Neuron (in vitro differentiated cells): ENCODE measurements around the gene NSF.
"Not testable (repeated sequence)": the region's sequence is repeated elsewhere in the genome, so short reads cannot be mapped to it uniquely, and the experiment has no call there.

Experiments used
- H2AFZ ChIP-seq: one replicate; pipeline ENCODE4 v1.6.1; 2013; ENCODE audit warnings: low read depth, mild to moderate bottlenecking, inconsistent platforms, low read length, moderate library complexity
- H3K27me3 ChIP-seq: one replicate; pipeline ENCODE4 v1.6.1; 2013; ENCODE audit warnings: low read length; ENCODE audit not compliant: insufficient read depth
- H3K36me3 ChIP-seq: one replicate; pipeline ENCODE4 v1.6.1; 2013; ENCODE audit warnings: low read length; ENCODE audit not compliant: insufficient read depth
- H3K4me1 ChIP-seq: one replicate; pipeline ENCODE4 v1.6.1; 2013; ENCODE audit warnings: low read length; ENCODE audit not compliant: insufficient read depth
- H3K4me3 ChIP-seq: 2 replicates; pipeline ENCODE4 v1.5.1; 2013; ENCODE audit warnings: mild to moderate bottlenecking, low read length, moderate library complexity
- H3K9me3 ChIP-seq: one replicate; pipeline ENCODE4 v1.6.1; 2013; ENCODE audit warnings: low read length

Gene NSF

GRCh38 chr17:46787478-46787877 is 197.0 kb downstream of the NSF start:
- Histone ChIP-seq H3K27me3 (no peaks in the 10 kb centered on the region), H3K4me3 (no peak overlapping the region), H3K9me3 (peaks cover 2% of the 10 kb centered on the region), H3K4me1 (peaks cover 6% of the 10 kb centered on the region), H2AFZ (no peak overlapping the region), H3K36me3 (peaks cover 3% of the 10 kb centered on the region)

- peaks cover 6% of the 10 kb centered on the region for H3K4me1 ChIP-seq
- peaks cover 2% of the 10 kb centered on the region for H3K9me3 ChIP-seq
- no peaks in the 10 kb centered on the region for H3K27me3 ChIP-seq
- H3K4me3 ChIP-seq = no peak overlapping the region
- no peak overlapping the region for H2AFZ ChIP-seq
- no peaks in the 10 kb centered on the region for H3K36me3 ChIP-seq
Observed at GRCh38 chr17:46788300-46788699, 197.8 kb downstream of the NSF start.

DNA sequence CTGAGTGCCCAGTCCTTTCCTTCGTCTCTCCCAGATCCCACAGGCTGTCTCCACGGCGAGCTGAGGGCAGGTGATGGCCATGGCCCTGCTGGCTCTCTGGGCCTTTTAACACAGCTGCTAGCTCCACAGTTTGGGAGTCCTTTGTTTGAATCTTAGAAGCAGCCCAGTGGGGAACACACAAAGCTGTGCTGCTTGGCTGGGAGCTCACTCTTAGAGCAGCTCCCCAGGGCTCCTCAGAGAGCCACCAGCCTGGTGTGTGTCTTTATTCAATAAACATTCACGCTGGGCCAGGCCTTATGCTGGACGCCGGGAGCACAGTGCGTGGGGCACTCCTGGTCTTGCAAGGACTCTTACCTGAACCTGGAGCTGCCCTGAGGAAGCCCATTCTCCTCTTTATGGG is 198.3 kb downstream of the NSF start:
- H3K36me3 ChIP-seq = no peaks in the 10 kb centered on the region
- peaks cover 6% of the 10 kb centered on the region for H3K4me1 ChIP-seq
- H2AFZ ChIP-seq = no peak overlapping the region
- peaks cover 2% of the 10 kb centered on the region for H3K9me3 ChIP-seq
- no peak overlapping the region for H3K4me3 ChIP-seq
- H3K27me3 ChIP-seq = no peaks in the 10 kb centered on the region

DNA sequence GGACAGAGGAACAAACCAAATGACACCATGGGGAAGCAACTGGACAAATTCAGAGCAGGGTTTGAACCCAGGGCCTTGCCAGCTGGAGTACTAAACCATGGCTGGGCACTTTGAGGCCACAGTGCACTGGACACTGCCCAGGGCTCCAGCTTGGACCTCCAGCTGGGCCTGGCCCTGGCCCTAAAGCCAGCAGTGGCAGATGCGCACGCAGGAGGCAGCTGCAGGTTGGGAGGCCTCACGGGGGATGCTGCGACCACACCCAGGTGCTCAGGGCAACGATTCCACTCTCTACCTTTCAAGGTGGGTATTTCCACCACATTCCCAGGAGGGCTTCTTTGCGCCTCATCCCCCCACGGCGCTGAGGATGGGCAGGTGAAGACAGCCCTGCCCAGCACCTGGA is 199.1 kb downstream of the NSF start:
- Histone ChIP-seq H3K9me3 (peaks cover 2% of the 10 kb centered on the region), H3K27me3 (no peaks in the 10 kb centered on the region), H3K36me3 (no peaks in the 10 kb centered on the region), H3K4me1 (peaks cover 6% of the 10 kb centered on the region), H3K4me3 (no peak overlapping the region), H2AFZ (no peak overlapping the region)

DNA sequence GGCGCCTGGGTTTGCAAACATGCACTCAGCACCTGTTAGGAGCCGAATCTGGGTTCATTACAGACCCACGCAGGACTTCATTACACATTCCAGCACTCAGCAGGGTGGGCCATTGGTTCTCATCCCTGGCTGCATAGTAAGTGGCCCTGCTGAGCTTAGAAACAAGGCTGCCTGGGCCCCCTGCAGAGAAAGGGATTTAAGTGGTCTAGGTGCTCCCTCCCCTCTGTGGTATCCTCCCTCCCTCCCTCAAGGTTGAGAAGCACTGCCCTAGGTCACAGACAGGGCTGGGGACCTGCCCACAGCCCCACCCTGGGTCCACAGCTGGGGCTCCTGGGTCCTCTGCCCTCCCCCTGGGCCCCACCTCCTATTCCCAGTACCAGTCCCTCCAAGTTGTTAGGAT is 199.7 kb downstream of the NSF start:
- Histone ChIP-seq H3K27me3 (no peaks in the 10 kb centered on the region), H3K36me3 (no peaks in the 10 kb centered on the region), H3K4me3 (no peak overlapping the region), H3K9me3 (peaks cover 2% of the 10 kb centered on the region), H3K4me1 (peaks cover 6% of the 10 kb centered on the region), H2AFZ (no peak overlapping the region)

- Histone ChIP-seq H3K4me1 (peaks cover 6% of the 10 kb centered on the region), H3K4me3 (no peak overlapping the region), H3K9me3 (peaks cover 2% of the 10 kb centered on the region), H3K36me3 (no peaks in the 10 kb centered on the region), H3K27me3 (no peaks in the 10 kb centered on the region), H2AFZ (no peak overlapping the region)
Observed at GRCh38 chr17:46791531-46791930, 201.1 kb downstream of the NSF start.

DNA sequence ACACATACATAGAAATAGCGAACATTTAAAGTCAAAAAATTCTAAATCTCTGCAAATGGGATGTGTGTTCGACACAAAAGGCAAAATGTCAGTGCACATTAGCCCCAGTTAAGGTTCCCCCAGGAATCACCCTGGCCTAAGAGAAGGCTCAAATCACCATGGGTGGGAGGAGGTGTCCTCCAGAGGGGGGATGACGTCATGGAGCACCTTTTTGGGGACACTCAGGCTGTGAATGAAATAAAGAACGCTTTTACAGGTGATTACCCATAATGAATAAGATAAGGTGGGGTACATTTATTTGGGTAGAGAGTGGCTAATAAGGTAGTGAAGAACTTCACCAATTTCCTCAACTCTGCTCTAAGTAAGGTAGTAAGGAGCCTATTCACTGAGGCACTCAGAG is 201.6 kb downstream of the NSF start:
- Histone ChIP-seq H3K27me3 (no peaks in the 10 kb centered on the region), H3K9me3 (peaks cover 2% of the 10 kb centered on the region), H3K36me3 (no peaks in the 10 kb centered on the region), H2AFZ (no peak overlapping the region), H3K4me1 (peaks cover 6% of the 10 kb centered on the region), H3K4me3 (no peak overlapping the region)

DNA sequence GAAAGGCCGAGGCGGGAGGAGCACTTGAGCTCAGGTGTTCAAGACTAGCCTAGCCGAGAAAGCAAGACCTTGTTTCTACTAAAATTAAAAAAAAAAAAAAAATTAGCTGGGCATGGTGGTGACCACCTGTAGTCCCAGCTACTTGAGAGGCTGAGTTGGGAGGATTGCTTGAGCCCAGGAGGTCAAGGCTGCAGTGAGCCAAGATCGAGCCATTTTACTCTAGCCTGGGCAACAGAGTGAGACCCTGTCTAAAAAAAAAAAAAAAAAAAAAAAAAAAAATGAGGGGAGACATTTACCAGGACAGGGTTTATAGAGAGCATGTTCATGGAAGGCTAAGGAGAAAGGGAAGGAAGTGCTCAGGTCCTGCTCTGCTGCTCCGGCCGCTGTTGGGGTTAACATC is 202.6 kb downstream of the NSF start:
- H3K9me3 ChIP-seq, H3K4me3 ChIP-seq, H2AFZ ChIP-seq, H3K27me3 ChIP-seq, H3K36me3 ChIP-seq, H3K4me1 ChIP-seq: not testable (repeated sequence)

DNA sequence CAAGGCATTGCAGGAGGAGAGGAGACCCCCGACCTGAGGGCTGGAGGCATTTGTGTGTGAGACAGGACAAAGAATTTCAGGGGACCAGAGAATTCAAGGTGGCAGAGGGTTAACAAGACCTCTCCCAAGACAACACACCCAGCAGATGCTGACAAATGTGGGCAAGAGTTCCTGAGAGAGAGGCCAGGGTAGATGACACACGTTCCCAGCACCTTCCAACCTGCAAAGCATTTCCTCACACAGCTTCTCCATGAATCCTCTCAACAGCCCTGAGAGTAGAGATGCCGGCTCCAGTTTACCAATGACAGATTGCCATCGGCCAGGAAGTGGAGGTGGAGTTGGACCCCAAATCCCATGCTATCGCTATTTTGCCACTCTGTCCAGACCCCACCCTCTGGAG is 203.1 kb downstream of the NSF start:
- Histone ChIP-seq H2AFZ (no peak overlapping the region), H3K9me3 (peaks cover 2% of the 10 kb centered on the region), H3K36me3 (no peaks in the 10 kb centered on the region), H3K27me3 (no peaks in the 10 kb centered on the region), H3K4me1 (peaks cover 6% of the 10 kb centered on the region), H3K4me3 (no peak overlapping the region)

GRCh38 chr17:46794318-46794717 is 203.8 kb downstream of the NSF start:
- no peak overlapping the region for H3K4me3 ChIP-seq
- peaks cover 2% of the 10 kb centered on the region for H3K9me3 ChIP-seq
- no peaks in the 10 kb centered on the region for H3K36me3 ChIP-seq
- no peaks in the 10 kb centered on the region for H3K27me3 ChIP-seq
- H2AFZ ChIP-seq = no peak overlapping the region
- H3K4me1 ChIP-seq = no peaks in the 10 kb centered on the region

- no peak overlapping the region for H3K4me3 ChIP-seq
- H3K9me3 ChIP-seq = no peaks in the 10 kb centered on the region
- H3K4me1 ChIP-seq = no peaks in the 10 kb centered on the region
- H3K36me3 ChIP-seq = no peaks in the 10 kb centered on the region
- H3K27me3 ChIP-seq = no peaks in the 10 kb centered on the region
- H2AFZ ChIP-seq = no peak overlapping the region
Observed at GRCh38 chr17:46795379-46795952, 205.0 kb downstream of the NSF start.

DNA sequence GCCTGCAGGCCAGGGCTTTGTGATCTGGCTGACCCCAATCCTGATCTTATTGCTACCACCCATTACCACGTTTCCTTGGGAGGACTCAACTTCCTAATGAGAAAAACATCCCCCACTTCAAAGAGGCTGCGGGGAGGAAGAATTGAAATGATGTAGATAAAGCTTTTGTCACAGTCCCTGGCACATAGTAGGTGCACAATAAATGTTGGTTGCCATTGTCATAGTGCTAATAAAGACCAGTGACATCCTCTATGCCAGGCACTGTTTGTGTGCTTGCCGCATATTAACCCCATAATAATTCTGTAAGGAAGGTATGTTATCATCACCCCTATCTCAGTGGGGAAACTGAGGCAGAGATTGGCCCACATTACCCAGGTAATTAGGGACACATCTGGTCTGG is 205.6 kb downstream of the NSF start:
- no peak overlapping the region for H3K4me3 ChIP-seq
- H2AFZ ChIP-seq = no peak overlapping the region
- H3K9me3 ChIP-seq = no peaks in the 10 kb centered on the region
- no peaks in the 10 kb centered on the region for H3K27me3 ChIP-seq
- peaks cover 4% of the 10 kb centered on the region for H3K36me3 ChIP-seq
- no peaks in the 10 kb centered on the region for H3K4me1 ChIP-seq

DNA sequence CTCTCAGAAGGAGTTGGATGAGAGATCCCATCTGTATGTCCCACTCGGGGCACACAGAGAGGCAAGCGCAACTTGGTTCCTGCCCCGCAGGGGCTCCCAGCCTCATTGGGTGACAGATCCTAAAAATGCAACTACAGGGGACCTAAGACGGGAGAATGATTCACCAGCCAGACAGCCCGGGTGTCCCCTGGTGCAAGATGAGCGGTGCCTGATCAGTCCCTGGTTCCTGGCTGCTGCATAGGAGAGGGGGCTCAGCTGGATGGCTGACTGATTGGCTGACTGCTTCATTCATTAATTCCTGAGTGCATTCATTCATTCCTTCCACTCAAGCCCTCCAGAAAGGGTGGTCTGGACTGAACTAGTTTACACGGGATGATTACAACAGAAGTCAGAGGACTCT is 206.1 kb downstream of the NSF start:
- Histone ChIP-seq H2AFZ (no peak overlapping the region), H3K9me3 (peaks cover under 1% of the 10 kb centered on the region), H3K27me3 (no peaks in the 10 kb centered on the region), H3K4me3 (no peak overlapping the region), H3K4me1 (no peaks in the 10 kb centered on the region), H3K36me3 (peaks cover 4% of the 10 kb centered on the region)

- Histone ChIP-seq H2AFZ (no peak overlapping the region), H3K4me3 (no peak overlapping the region), H3K4me1 (no peaks in the 10 kb centered on the region), H3K36me3 (peaks cover 6% of the 10 kb centered on the region), H3K9me3 (peaks cover 3% of the 10 kb centered on the region), H3K27me3 (no peaks in the 10 kb centered on the region)
Observed at GRCh38 chr17:46796956-46797530, 206.6 kb downstream of the NSF start.
